Transverse colon (tissue), 4 donors: ENCODE results near the gene TPGS1. TPM values are rescaled to one million over a fixed set of nuclear protein-coding genes. Genes with fewer than 3 reads are reported as not detected.

Experiments
- DNase-seq: peaks from one replicate; pipeline ENCODE4 v3.0.0-alpha.2; 2019
- H3K27ac ChIP-seq, 4 donors: fragments of 200-600 bp; sonication (generic); 2 replicates each; pipeline ENCODE4 v1.5.1; 2016 to 2018; ENCODE audit warnings: inconsistent platforms in 4 of 4
- H3K27me3 ChIP-seq: fragments of 200-600 bp; sonication (generic); 2 replicates; pipeline ENCODE4 v1.5.1; 2017; ENCODE audit warnings: inconsistent platforms
- H3K36me3 ChIP-seq, 4 donors: fragments of 200-600 bp; sonication (generic); 2 replicates each; pipeline ENCODE4 v1.5.1; 2017 to 2019; ENCODE audit warnings: inconsistent platforms in 4 of 4
- H3K4me1 ChIP-seq, 4 donors: fragments of 200-600 bp; sonication (generic); 2 replicates each; pipeline ENCODE4 v1.5.1; 2017 to 2020; ENCODE audit warnings: inconsistent platforms in 4 of 4
- H3K4me3 ChIP-seq, 4 donors: fragments of 200-600 bp; sonication (generic); 1 replicate in 1 of 4; 2 replicates in 3 of 4; pipeline versions ENCODE4 v1.5.1 to v1.6.1; 2017 to 2019; ENCODE audit warnings: inconsistent platforms in 4 of 4
- H3K9me3 ChIP-seq, 2 donors: fragments of 200-600 bp; sonication (generic); 2 replicates each; pipeline ENCODE4 v1.5.1; 2017 to 2019; ENCODE audit warnings: inconsistent platforms in 2 of 2
- EP300 ChIP-seq: sonication (generic); formaldehyde crosslinking; IDR thresholded peaks from one replicate; pipeline ENCODE4 v1.6.1; 2017; ENCODE audit warnings: antibody characterized with exemption, low read depth
- POLR2A ChIP-seq: fragments of 450-650 bp; IDR thresholded peaks from one replicate; pipeline ENCODE4 v1.6.1; 2016; ENCODE audit warnings: antibody characterized with exemption, mild to moderate bottlenecking, moderate library complexity
- POLR2AphosphoS5 ChIP-seq, 3 donors: sonication (generic); formaldehyde crosslinking; IDR thresholded peaks; one replicate each; pipeline ENCODE4 v1.6.1; 2016; ENCODE audit warnings: antibody characterized with exemption in 3 of 3
- WGBS, 2 donors: methylation state at CpG; one replicate each; pipeline ENCODE4 v1.1.5; 2018; ENCODE audit warnings: low coverage in 1 of 2; 5-methylcytosine and 5-hydroxymethylcytosine counted together
- in situ Hi-C, 4 donors: fragments of 200-750 bp; cut with MboI; loops; one replicate each; pipeline versions ENCODE4 v1.15.0 to v1.15.1; 2017; ENCODE audit warnings: low sequenced_read_pairs in 3 of 4, low pct_ligation_motif_present in 1 of 4, low pct_unique_long_range_greater_than_20kb in 1 of 4
- intact Hi-C: fragments of 100-400 bp; cut with DNase I; formaldehyde crosslinking; loops from one replicate; pipeline ENCODE4 v1.15.1; 2023; ENCODE audit warnings: low total_unique reads
- total RNA-seq, 4 donors: library from RNA; depleted of rRNA; stranded (reverse); fragments of >200 nt; gene quantifications; one replicate each; pipeline ENCODE4 v1.1.0, GENCODE V29; 2016
- TF ChIP-seq, protein P1 (sequence below), 5 experiments: fragments of 200-600 bp in 3 of 5; fragments of 450-650 bp in 2 of 5; sonication (generic) in 3 of 5; IDR thresholded peaks; 1 replicate in 2 of 5; 2 replicates in 3 of 5; pipeline ENCODE4 v1.5.1; 2016 to 2017; ENCODE audit warnings: antibody characterized with exemption in 5 of 5, inconsistent platforms in 3 of 5, mild to moderate bottlenecking in 2 of 5, moderate library complexity in 1 of 5

Gene TPGS1
- total RNA-seq, 4 donors from 2014 or later, result 18.0 to 103 (median 43.8) TPM

DNA sequence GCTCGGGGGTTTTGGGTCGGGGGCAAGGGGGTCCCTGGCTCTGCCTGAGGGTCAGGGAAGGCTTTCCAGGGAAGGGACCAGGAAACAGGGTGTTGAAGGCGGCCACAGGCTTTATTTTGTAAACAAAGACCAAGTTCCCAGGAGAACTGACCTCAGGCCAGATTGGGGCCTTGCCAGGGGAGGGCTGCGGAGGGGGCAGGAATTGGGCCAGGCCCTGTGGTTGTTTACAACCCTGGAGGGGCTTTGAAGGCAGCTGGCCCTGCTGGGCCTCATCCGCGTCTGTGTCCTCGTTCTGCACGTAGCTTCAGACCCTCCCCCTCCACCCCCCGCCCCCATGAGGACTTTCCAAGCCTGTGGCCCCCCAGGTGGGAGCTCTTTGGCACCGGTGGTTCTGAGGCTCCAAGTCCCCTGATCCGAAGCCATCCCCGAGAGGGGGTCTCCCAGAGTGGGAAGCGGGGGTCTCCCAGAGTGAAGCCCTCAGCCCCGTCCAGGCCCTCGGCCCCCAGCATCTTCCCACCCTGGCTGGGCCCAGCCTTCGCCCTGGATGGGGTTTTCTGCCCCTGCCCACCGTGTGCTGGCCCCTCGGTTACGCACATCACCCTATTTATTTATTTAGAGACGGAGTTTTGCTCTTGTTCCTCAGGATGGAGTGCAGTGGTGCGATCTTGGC, 51.6 kb downstream of the TPGS1 start:
- peak; percentile 47 for DNase-seq
- in situ Hi-C loops, result no loop called here
- peaks cover 14 to 33% (median 19%) of the 10 kb centered on the region in 4 donors for H3K4me1 ChIP-seq
- peak overlapping the region; percentile 37 to 67 (median 52) for H3K27ac ChIP-seq
- intact Hi-C loops, result no loop called here
- H3K9me3 ChIP-seq, result no peaks in the 10 kb centered on the region
- no peak for TF ChIP-seq POLR2A
- TF ChIP-seq, protein P1, sequence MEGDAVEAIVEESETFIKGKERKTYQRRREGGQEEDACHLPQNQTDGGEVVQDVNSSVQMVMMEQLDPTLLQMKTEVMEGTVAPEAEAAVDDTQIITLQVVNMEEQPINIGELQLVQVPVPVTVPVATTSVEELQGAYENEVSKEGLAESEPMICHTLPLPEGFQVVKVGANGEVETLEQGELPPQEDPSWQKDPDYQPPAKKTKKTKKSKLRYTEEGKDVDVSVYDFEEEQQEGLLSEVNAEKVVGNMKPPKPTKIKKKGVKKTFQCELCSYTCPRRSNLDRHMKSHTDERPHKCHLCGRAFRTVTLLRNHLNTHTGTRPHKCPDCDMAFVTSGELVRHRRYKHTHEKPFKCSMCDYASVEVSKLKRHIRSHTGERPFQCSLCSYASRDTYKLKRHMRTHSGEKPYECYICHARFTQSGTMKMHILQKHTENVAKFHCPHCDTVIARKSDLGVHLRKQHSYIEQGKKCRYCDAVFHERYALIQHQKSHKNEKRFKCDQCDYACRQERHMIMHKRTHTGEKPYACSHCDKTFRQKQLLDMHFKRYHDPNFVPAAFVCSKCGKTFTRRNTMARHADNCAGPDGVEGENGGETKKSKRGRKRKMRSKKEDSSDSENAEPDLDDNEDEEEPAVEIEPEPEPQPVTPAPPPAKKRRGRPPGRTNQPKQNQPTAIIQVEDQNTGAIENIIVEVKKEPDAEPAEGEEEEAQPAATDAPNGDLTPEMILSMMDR (IDR thresholded peaks at IDR 0.05), result no peak
- no peak for TF ChIP-seq POLR2AphosphoS5 (IDR thresholded peaks at IDR 0.05)
- TF ChIP-seq EP300, result no peak
- 51% methylated on average over 19 of the region's 21 CpGs; no CpG with 5 or more reads in 1 of the 2 donors for WGBS, 2 donors
- H3K36me3 ChIP-seq, result no peaks in the 10 kb centered on the region
- H3K4me3 ChIP-seq, result no peak overlapping the region
- H3K27me3 ChIP-seq, result no peaks in the 10 kb centered on the region

DNA sequence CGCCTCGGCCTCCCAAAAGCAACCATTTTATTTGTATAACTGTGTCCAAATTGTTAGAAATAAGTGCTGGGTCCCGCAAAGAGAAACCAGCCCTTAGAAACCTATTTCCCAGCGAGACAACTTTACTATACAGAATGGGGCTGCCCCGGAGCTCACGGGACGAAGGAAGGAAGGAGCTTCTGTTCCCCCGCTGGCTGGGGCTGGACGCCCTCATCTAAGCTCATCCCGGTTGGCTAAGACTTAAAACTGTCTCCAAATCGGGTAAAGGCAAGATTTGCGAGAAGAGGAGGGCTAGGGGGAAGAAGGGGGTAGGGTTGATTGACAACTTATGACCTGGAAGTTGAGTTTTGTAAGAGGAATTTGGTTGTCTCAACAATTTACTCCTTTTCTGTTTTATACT, 52.8 kb downstream of the TPGS1 start:
- in situ Hi-C loops (no loop called here), intact Hi-C loops (no loop called here)
- H3K4me3 ChIP-seq, result no peak overlapping the region
- no peak for DNase-seq
- H3K27ac ChIP-seq, result no peak overlapping the region
- H3K36me3 ChIP-seq, result no peaks in the 10 kb centered on the region
- TF ChIP-seq, protein P1 (IDR thresholded peaks at IDR 0.05), result no peak
- TF ChIP-seq POLR2A (no peak), POLR2AphosphoS5 (IDR thresholded peaks at IDR 0.05) (no peak), EP300 (no peak)
- peaks cover 14 to 30% (median 19%) of the 10 kb centered on the region in 4 donors for H3K4me1 ChIP-seq
- H3K27me3 ChIP-seq, result no peaks in the 10 kb centered on the region
- H3K9me3 ChIP-seq, result no peaks in the 10 kb centered on the region
- 66 to 74% methylated on average over 4 to 12 of the region's 12 CpGs for WGBS, 2 donors

DNA sequence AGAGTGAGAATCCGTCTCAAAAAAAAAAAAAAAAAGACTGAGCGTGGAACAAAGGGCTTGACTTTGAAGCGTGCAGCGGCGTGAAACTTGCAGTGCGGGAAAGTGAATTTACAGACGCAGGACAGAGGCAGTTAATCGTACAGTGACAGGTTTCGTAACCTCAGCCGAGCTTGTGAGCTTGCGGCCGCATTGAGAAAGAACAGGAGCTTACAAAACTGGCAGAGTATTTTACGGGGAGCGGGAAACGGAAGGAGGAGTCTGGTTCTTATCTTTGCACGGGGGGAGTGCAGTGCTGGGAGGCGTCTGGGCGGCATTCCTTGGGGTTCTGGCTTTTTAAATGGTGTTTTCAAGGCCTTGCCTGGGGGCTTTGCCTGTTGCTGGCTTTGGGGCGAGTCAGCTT, 59.1 kb downstream of the TPGS1 start:
- in situ Hi-C loops, result no loop called here
- no peaks in the 10 kb centered on the region for H3K9me3 ChIP-seq
- H3K36me3 ChIP-seq, result no peaks in the 10 kb centered on the region
- H3K27ac ChIP-seq, result peak overlapping the region; percentile 40 to 88 (median 81)
- 63 to 65% methylated on average over 16 to 19 of the region's 19 CpGs for WGBS, 2 donors
- DNase-seq, result peak; percentile 61
- peaks cover 7 to 8% (median 7%) of the 10 kb centered on the region in 4 donors for H3K4me1 ChIP-seq
- no peaks in the 10 kb centered on the region for H3K27me3 ChIP-seq
- no peak overlapping the region for H3K4me3 ChIP-seq
- intact Hi-C loops, result no loop called here
- TF ChIP-seq, protein P1 (IDR thresholded peaks at IDR 0.05), result no peak
- TF ChIP-seq EP300, result peak; percentile 89
- TF ChIP-seq POLR2AphosphoS5 (IDR thresholded peaks at IDR 0.05), result peak; percentile 85 to 91 (median 91)

DNA sequence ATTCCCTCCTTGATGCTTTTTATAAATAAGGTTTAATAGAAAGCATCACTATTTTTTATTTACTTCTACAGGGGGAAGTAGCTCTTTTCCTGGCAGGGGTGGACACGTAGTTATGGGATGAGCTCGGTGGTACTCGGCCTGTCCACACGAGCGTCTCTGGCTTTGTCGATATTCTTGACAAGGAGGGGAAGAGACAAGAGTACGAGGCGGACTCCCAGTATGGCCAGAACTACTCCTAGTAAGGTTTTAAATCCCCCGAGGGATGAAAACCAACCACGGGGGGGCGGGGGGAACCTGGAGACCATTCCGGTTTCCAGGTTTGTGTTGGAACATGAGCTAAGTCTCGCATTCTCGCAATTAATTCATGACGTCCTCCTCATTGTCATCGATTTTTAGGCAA, 59.5 kb downstream of the TPGS1 start:
- WGBS, 2 donors, result 68 to 81% methylated on average over 12 to 16 of the region's 16 CpGs
- H3K36me3 ChIP-seq, result no peaks in the 10 kb centered on the region
- peak overlapping the region; percentile 40 to 88 (median 81) for H3K27ac ChIP-seq
- in situ Hi-C loops (no loop called here), intact Hi-C loops (no loop called here)
- no peaks in the 10 kb centered on the region for H3K9me3 ChIP-seq
- no peak overlapping the region for H3K4me3 ChIP-seq
- DNase-seq, result no peak
- H3K27me3 ChIP-seq, result no peaks in the 10 kb centered on the region
- H3K4me1 ChIP-seq, result peaks cover 8 to 11% (median 10%) of the 10 kb centered on the region in 4 donors
- TF ChIP-seq POLR2A (no peak), POLR2AphosphoS5 (IDR thresholded peaks at IDR 0.05) (no peak)
